ENCODE results near the gene SSB. TPM values are rescaled to one million over a fixed set of nuclear protein-coding genes. Genes with fewer than 3 reads are reported as not detected.

The SSB gene
- total and polyA plus RNA-seq, 2 of the 4 experiments (the other 2 are of a cell fraction), result 41.2 to 75.5 TPM

GRCh38 chr2:169803480-169803879 lies 4.8 kb downstream of the SSB start:
- no peak overlapping the region for H2BK20ac ChIP-seq (ENCODE audit: low read depth, low read length)
- H3K4me1 ChIP-seq (ENCODE audit: control insufficient read depth, insufficient read depth, low read length), result peaks cover 6% of the 10 kb centered on the region
- H4K20me1 ChIP-seq (ENCODE audit: insufficient read depth, low read length), result 0 out of 2 replicates have a peak, but pooled peaks cover 1% of the 10 kb centered on the region
- no peak overlapping the region for H4K8ac ChIP-seq (ENCODE audit: low read depth in 2 of 2, low read length in 2 of 2)
- no peak overlapping the region for H3K56ac ChIP-seq (ENCODE audit: extremely low read depth, insufficient read depth, low read length)
- H3K14ac ChIP-seq (replicated peaks; ENCODE audit: low read depth, low read length), result no peak overlapping the region
- H2BK120ac ChIP-seq (ENCODE audit: low read depth, low read length), result no peak overlapping the region
- H2BK5ac ChIP-seq (ENCODE audit: low read depth, low read length, poor library complexity, severe bottlenecking), result no peak overlapping the region
- TF ChIP-seq CHD1 (IDR thresholded peaks at IDR 0.05; ENCODE audit: low read depth, low read length) (no peak), MAZ (IDR thresholded peaks at IDR 0.05; ENCODE audit: borderline replicate concordance, low read depth, low read length) (no peak), CTCF (conservative IDR thresholded peaks at IDR 0.05; ENCODE audit: low read depth, low read length) (no peak), ELK1 (IDR thresholded peaks at IDR 0.05; ENCODE audit: borderline replicate concordance, low read depth, low read length) (no peak), CEBPB (IDR thresholded peaks at IDR 0.05; ENCODE audit: low read depth, low read length) (no peak), RAD21 (IDR thresholded peaks at IDR 0.05; ENCODE audit: low read length) (no peak), POLR2A (IDR thresholded peaks at IDR 0.05; ENCODE audit: low read depth, low read length) (no peak), NFE2L2 (IDR thresholded peaks at IDR 0.05; ENCODE audit: low read depth, low read length) (no peak), MXI1 (IDR thresholded peaks at IDR 0.05; ENCODE audit: borderline replicate concordance, low read depth, low read length) (no peak), BHLHE40 (IDR thresholded peaks at IDR 0.05; ENCODE audit: low read depth, low read length) (no peak), FOS (IDR thresholded peaks at IDR 0.05; ENCODE audit: low read depth, low read length) (no peak), SMC3 (IDR thresholded peaks at IDR 0.05; ENCODE audit: low read depth, low read length) (no peak), MAFK (IDR thresholded peaks at IDR 0.05; ENCODE audit: low read depth, low read length) (no peak), RCOR1 (IDR thresholded peaks at IDR 0.05; ENCODE audit: insufficient replicate concordance, low read length) (no peak), RFX5 (IDR thresholded peaks at IDR 0.05; ENCODE audit: low read depth, low read length) (no peak)
- TF ChIP-seq, protein P1, sequence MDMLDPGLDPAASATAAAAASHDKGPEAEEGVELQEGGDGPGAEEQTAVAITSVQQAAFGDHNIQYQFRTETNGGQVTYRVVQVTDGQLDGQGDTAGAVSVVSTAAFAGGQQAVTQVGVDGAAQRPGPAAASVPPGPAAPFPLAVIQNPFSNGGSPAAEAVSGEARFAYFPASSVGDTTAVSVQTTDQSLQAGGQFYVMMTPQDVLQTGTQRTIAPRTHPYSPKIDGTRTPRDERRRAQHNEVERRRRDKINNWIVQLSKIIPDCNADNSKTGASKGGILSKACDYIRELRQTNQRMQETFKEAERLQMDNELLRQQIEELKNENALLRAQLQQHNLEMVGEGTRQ (IDR thresholded peaks at IDR 0.05; ENCODE audit: low read depth, low read length), result no peak
- intact Hi-C loops (cut with micrococcal nuclease), result no loop called here
- dilution Hi-C loops (cut with HindIII; ENCODE audit: low sequenced_read_pairs, unreplicated experiment), result no loop called here
- no peak overlapping the region for H3K18ac ChIP-seq (ENCODE audit: low read depth, low read length)
- no peak overlapping the region for H3K4me2 ChIP-seq (ENCODE audit: low read depth, low read length)
- ChIA-PET CTCF (no interaction called here), POLR2A (ENCODE audit: unreplicated experiment) (no interaction called here)
- DNase-seq (no peak), ATAC-seq (ENCODE audit: low read depth) (no peak)
- no peaks in the 10 kb centered on the region for H3K27me3 ChIP-seq (ENCODE audit: control insufficient read depth, insufficient read depth, low read length)
- H2AFZ ChIP-seq (replicated peaks; ENCODE audit: low read length, poor library complexity), result no peak overlapping the region
- no peak overlapping the region; the same call in 1 of the 2 replicates for H3K27ac ChIP-seq (ENCODE audit: insufficient read depth, low read length)
- no peak overlapping the region for H3K4me3 ChIP-seq (ENCODE audit: insufficient read depth, low read depth, low read length)
- H3K4ac ChIP-seq (ENCODE audit: low read depth, low read length), result no peak overlapping the region
- no peak overlapping the region for H3K9ac ChIP-seq (ENCODE audit: low read depth, low read length)
- H3K9me3 ChIP-seq (ENCODE audit: control insufficient read depth, insufficient read depth, low read length), result no peaks in the 10 kb centered on the region
- no peak overlapping the region for H2AK5ac ChIP-seq (ENCODE audit: low read depth, low read length)
- 90% methylated on average over 2 of the region's 9 CpGs; no CpG with 5 or more reads in 1 of the 2 experiments for WGBS, 2 experiments (ENCODE audit: extremely low coverage in 2 of 2, insufficient read length in 1 of 2)
- H3K9me1 ChIP-seq (ENCODE audit: insufficient read depth, low read length), result no peaks in the 10 kb centered on the region
- peaks cover 2 to 32% of the 10 kb centered on the region in 2 experiments; a peak in 2 of 4 replicates for H3K79me1 ChIP-seq (ENCODE audit: low read depth in 1 of 2, low read length in 2 of 2)
- H4K91ac ChIP-seq (ENCODE audit: insufficient read depth, low read depth, low read length), result no peak overlapping the region
- in situ Hi-C loops (cut with MboI; ENCODE audit: low sequenced_read_pairs), result loop anchor here (25.0 kb wide), 1 partner anchor 1134 kb away; the partner anchor contains the start of gene GORASP2
- H3K36me3 ChIP-seq (ENCODE audit: control insufficient read depth, insufficient read depth, low read length), result peaks cover 24% of the 10 kb centered on the region
- no peak overlapping the region for H2BK15ac ChIP-seq (ENCODE audit: low read depth, low read length)
- no peak overlapping the region for H4K5ac ChIP-seq (ENCODE audit: low read depth, low read length)
- H2AK9ac ChIP-seq (replicated peaks; ENCODE audit: low read depth, low read length, poor library complexity), result no peak overlapping the region
- no TSS peak for BruUV-seq (replicated peaks)
- H3K23ac ChIP-seq (ENCODE audit: low read depth, low read length), result no peak overlapping the region

All from IMR-90 (cell line).